Keratinocyte (primary cell): ENCODE measurements around the gene OSGEP. TPM values are rescaled to one million over a fixed set of nuclear protein-coding genes. Genes with fewer than 3 reads are reported as not detected.
A peak's percentile ranks its signal among the peaks of the same experiment; 100 is the strongest.

Experiments used
- DNase-seq: peaks from one replicate; pipeline ENCODE4 v3.0.0-alpha.2; 2011; ENCODE audit warnings: low read depth, missing footprints, low spot score
- FAIRE-seq: peaks from 2 replicates; lab custom pipeline; 2011; peaks lifted over from hg19 to GRCh38; lab: Jason Lieb, UNC
- H2AFZ ChIP-seq: 2 replicates; pipeline ENCODE4 v1.6.0; 2012; ENCODE audit warnings: low read length, control low read depth, inconsistent platforms; ENCODE audit not compliant: control insufficient read depth
- H3K27ac ChIP-seq: 2 replicates; pipeline ENCODE4 v1.5.1; 2011; ENCODE audit warnings: low read length; ENCODE audit not compliant: control insufficient read depth, insufficient read depth
- H3K27me3 ChIP-seq: 3 replicates; pipeline ENCODE4 v1.6.0; 2011; ENCODE audit warnings: low read length; ENCODE audit not compliant: control insufficient read depth, insufficient read depth; ENCODE audit errors: extremely low read depth
- H3K36me3 ChIP-seq, 2 experiments: 2 replicates in 1 of 2; 3 replicates in 1 of 2; pipeline ENCODE4 v1.5.1; 2011; ENCODE audit warnings: low read length in 2 of 2, mild to moderate bottlenecking in 1 of 2; ENCODE audit not compliant: control insufficient read depth in 2 of 2, insufficient read depth in 2 of 2; ENCODE audit errors: extremely low read depth in 1 of 2
- H3K4me1 ChIP-seq: 3 replicates; pipeline ENCODE4 v1.5.1; 2011; ENCODE audit warnings: low read length; ENCODE audit not compliant: control insufficient read depth, insufficient read depth; ENCODE audit errors: extremely low read depth
- H3K4me2 ChIP-seq: 3 replicates; pipeline ENCODE4 v1.6.0; 2011; ENCODE audit warnings: low read depth, low read length; ENCODE audit not compliant: control insufficient read depth, insufficient read depth; ENCODE audit errors: extremely low read depth
- H3K4me3 ChIP-seq, 3 experiments: fragments of 200-600 bp in 1 of 3; sonication (generic) in 1 of 3; 2 replicates in 2 of 3; 3 replicates in 1 of 3; pipeline ENCODE4 v1.5.1; 2011 to 2016; ENCODE audit warnings: low read length in 3 of 3, mild to moderate bottlenecking in 3 of 3, control low read depth in 2 of 3, inconsistent platforms in 1 of 3, low read depth in 1 of 3, mixed read lengths in 1 of 3, mixed run types in 1 of 3, moderate library complexity in 1 of 3; ENCODE audit not compliant: control insufficient read depth in 2 of 3, insufficient read depth in 2 of 3; ENCODE audit errors: extremely low read depth in 1 of 3
- H3K79me2 ChIP-seq: 2 replicates; pipeline ENCODE4 v1.6.0; 2012; ENCODE audit warnings: low read length; ENCODE audit not compliant: control insufficient read depth, insufficient read depth
- H3K9ac ChIP-seq: 3 replicates; pipeline ENCODE4 v1.6.0; 2011; ENCODE audit warnings: low read length; ENCODE audit not compliant: control insufficient read depth, insufficient read depth; ENCODE audit errors: extremely low read depth
- H3K9me1 ChIP-seq: 3 replicates; pipeline ENCODE4 v1.6.0; 2011; ENCODE audit warnings: low read length; ENCODE audit not compliant: control insufficient read depth, insufficient read depth; ENCODE audit errors: extremely low read depth
- H3K9me3 ChIP-seq: 2 replicates; pipeline ENCODE4 v1.5.1; 2012; ENCODE audit warnings: low read depth, low read length; ENCODE audit not compliant: control insufficient read depth
- H4K20me1 ChIP-seq: 3 replicates; pipeline ENCODE4 v1.6.0; 2011; ENCODE audit warnings: low read length; ENCODE audit not compliant: control insufficient read depth, insufficient read depth; ENCODE audit errors: extremely low read depth
- CTCF ChIP-seq, 3 experiments: IDR thresholded peaks in 1 of 3; conservative IDR thresholded peaks in 1 of 3; optimal IDR thresholded peaks in 1 of 3; 2 replicates in 2 of 3; 3 replicates in 1 of 3; pipeline versions ENCODE3 to v1.5.1; 2011; ENCODE audit warnings: low read length in 3 of 3, mild to moderate bottlenecking in 3 of 3, moderate library complexity in 2 of 3, control low read depth in 1 of 3, inconsistent platforms in 1 of 3; ENCODE audit not compliant: insufficient read depth in 2 of 3; ENCODE audit errors: extremely low read depth in 1 of 3
- EZH2 ChIP-seq: IDR thresholded peaks from one replicate; pipeline ENCODE4 v1.6.1; 2012; ENCODE audit warnings: inconsistent platforms, mild to moderate bottlenecking, low read length, moderate library complexity
- dilution Hi-C: fragments of 300-500 bp; cut with MboI; formaldehyde crosslinking; loops from one replicate; pipeline ENCODE4 v1.7.0; 2020; ENCODE audit warnings: low sequenced_read_pairs; ENCODE audit not compliant: extremely low pct_ligation_motif_present
- polyA plus RNA-seq, 5 experiments: library from polyadenylated mRNA; depleted of rRNA in 3 of 5; stranded (reverse) in 3 of 5; stranded (forward) in 1 of 5; unstranded in 1 of 5; fragments of >200 nt; gene quantifications; 1 replicate in 1 of 5; 2 replicates in 3 of 5; 3 replicates in 1 of 5; pipeline versions ENCODE4 v1.2.1 to v1.2.3, GENCODE V29; 2011 to 2012; ENCODE audit warnings: missing spikeins in 2 of 5, low read depth in 1 of 5, low replicate concordance in 1 of 5

The OSGEP gene
- polyA plus RNA-seq, 1 donor (not counting 4 experiments of a cell fraction or from before 2014, with no cell fraction given): 34.5 TPM

- dilution Hi-C loops: no loop called here
- H3K9ac ChIP-seq: peak overlapping the region; percentile 97
These were observed 14.2 kb upstream of the OSGEP start for GRCh38 chr14:20468764-20469241.

GRCh38 chr14:20461225-20462141 is 6.9 kb upstream of the OSGEP start, which contains the start of gene PIP4P1:
Gene PIP4P1 (minus strand): TSS chr14:20461434. CDS start chr14:20461325, 109 bp downstream.
- Histone ChIP-seq H3K79me2 (peaks cover 34% of the 10 kb centered on the region), H3K27ac (peak within 1 kb of the TSS; percentile 85), H3K27me3 (no peaks in the 10 kb centered on the region), H3K4me2 (peak within 1 kb of the TSS; percentile 93), H3K9ac (peak within 1 kb of the TSS; percentile 84), H3K9me1 (no peaks in the 10 kb centered on the region), H3K4me3 (peak within 1 kb of the TSS; percentile 76 to 88 (median 87)), H3K4me1 (peaks cover 20% of the 10 kb centered on the region), H4K20me1 (peaks cover 3% of the 10 kb centered on the region), H3K36me3 (peaks cover 21 to 22% of the 10 kb centered on the region in 2 experiments), H2AFZ (peak within 1 kb of the TSS; percentile 83), H3K9me3 (no peaks in the 10 kb centered on the region)
- peak; percentile 100 for DNase-seq
- TF ChIP-seq EZH2 (peak; percentile 46), CTCF (optimal IDR thresholded peaks at IDR 0.05 in 1 of 3, IDR thresholded peaks at IDR 0.05 in 1 of 3, conservative IDR thresholded peaks at IDR 0.05 in 1 of 3; ENCODE audit: extremely low read depth in 1 of 3, insufficient read depth in 2 of 3, low read length in 3 of 3) (no peak)
- FAIRE-seq: peak; percentile 94
- dilution Hi-C loops: no loop called here

More at GRCh38 chr14:20468764-20469241, 14.2 kb upstream of the OSGEP start:
- FAIRE-seq (no peak), DNase-seq (no peak)
- H3K4me2 ChIP-seq: peak overlapping the region; percentile 92
- no peaks in the 10 kb centered on the region for H3K9me1 ChIP-seq
- H3K27me3 ChIP-seq: no peaks in the 10 kb centered on the region
- H3K27ac ChIP-seq: peak overlapping the region; percentile 91
- TF ChIP-seq CTCF (optimal IDR thresholded peaks at IDR 0.05 in 1 of 3, IDR thresholded peaks at IDR 0.05 in 1 of 3, conservative IDR thresholded peaks at IDR 0.05 in 1 of 3; ENCODE audit: extremely low read depth in 1 of 3, insufficient read depth in 2 of 3, low read length in 3 of 3) (no peak), EZH2 (no peak)
- H3K4me3 ChIP-seq: peak overlapping the region; percentile 79 to 93 (median 87)
- no peak overlapping the region for H2AFZ ChIP-seq
- peaks cover 43% of the 10 kb centered on the region for H3K79me2 ChIP-seq
- no peaks in the 10 kb centered on the region for H3K9me3 ChIP-seq
- H4K20me1 ChIP-seq: peaks cover 4% of the 10 kb centered on the region
- peaks cover 7 to 21% of the 10 kb centered on the region in 2 experiments for H3K36me3 ChIP-seq
- peaks cover 18% of the 10 kb centered on the region for H3K4me1 ChIP-seq
